T-cell (primary cell): ENCODE data around the gene GPS1. TPM values are rescaled to one million over a fixed set of nuclear protein-coding genes. Genes with fewer than 3 reads are reported as not detected.

ENCODE experiments used
- ATAC-seq, 4 experiments: fragments of 200-7000 bp in 3 of 4; fragments of 150-1000 bp in 1 of 4; cut with Tn5 transposase; replicated peaks in 1 of 4; 1 replicate in 3 of 4; 2 replicates in 1 of 4; pipeline ENCODE4 v1.10.0; 2021; ENCODE audit warnings: moderate library complexity in 3 of 4, mild to moderate bottlenecking in 2 of 4, moderate number of reproducible peaks in 1 of 4
- CTCF ChIA-PET, 2 donors: fragments of 300-600 bp; sonication (Branson Sonifier 250); formaldehyde crosslinking; loops; one replicate each; lab custom pipeline; 2022; ENCODE audit warnings: antibody characterized with exemption in 2 of 2; lab: Charles Lee
- POLR2A ChIA-PET, 2 donors: fragments of 300-600 bp; sonication (Branson Sonifier 250); formaldehyde crosslinking; loops; one replicate each; lab custom pipeline; 2022; ENCODE audit warnings: antibody characterized with exemption in 2 of 2; lab: Charles Lee
- DNase-seq, 35 experiments: peaks; one replicate each; pipeline versions ENCODE4 v3.0.0 to v3.0.0-alpha.2; 2013 to 2023
- H3K27ac ChIP-seq: one replicate; pipeline ENCODE4 v1.5.1; 2013; ENCODE audit warnings: low read length
- H3K27me3 ChIP-seq, 2 experiments: replicated peaks in 1 of 2; 1 replicate in 1 of 2; 2 replicates in 1 of 2; pipeline versions ENCODE4 v1.6.1 to v1.7.0; 2013; ENCODE audit warnings: low read length in 1 of 2, mixed read lengths in 1 of 2; ENCODE audit not compliant: control insufficient read depth in 2 of 2, insufficient read depth in 2 of 2; ENCODE audit errors: extremely low read depth in 1 of 2
- H3K36me3 ChIP-seq, 2 donors: 1 replicate in 1 of 2; 2 replicates in 1 of 2; pipeline versions ENCODE4 v1.6.1 to v1.7.0; 2013; ENCODE audit warnings: low read length in 1 of 2; ENCODE audit not compliant: control insufficient read depth in 2 of 2, insufficient read depth in 1 of 2; ENCODE audit errors: extremely low read depth in 1 of 2
- H3K4me1 ChIP-seq, 2 experiments: 1 replicate in 1 of 2; 2 replicates in 1 of 2; pipeline versions ENCODE4 v1.6.1 to v1.7.0; 2013; ENCODE audit warnings: low read length in 2 of 2, mixed read lengths in 1 of 2; ENCODE audit not compliant: insufficient read depth in 2 of 2, control insufficient read depth in 1 of 2; ENCODE audit errors: extremely low read depth in 1 of 2
- H3K4me3 ChIP-seq, 2 donors: 1 replicate in 1 of 2; 2 replicates in 1 of 2; pipeline versions ENCODE4 v1.5.1 to v1.7.0; 2013; ENCODE audit warnings: mild to moderate bottlenecking in 2 of 2, low read length in 1 of 2, moderate library complexity in 1 of 2; ENCODE audit not compliant: control insufficient read depth in 1 of 2; ENCODE audit errors: extremely low read depth in 1 of 2
- H3K9me3 ChIP-seq: 2 replicates; pipeline ENCODE4 v1.7.0; 2013
- H3K27ac Mint-ChIP-seq, 2 donors: one replicate each; pipeline ENCODE4 v1.8.0; 2020 to 2021; ENCODE audit warnings: mild to moderate bottlenecking in 2 of 2, mixed read lengths in 2 of 2
- H3K27me3 Mint-ChIP-seq, 2 donors: one replicate each; pipeline ENCODE4 v1.8.0; 2021 to 2022; ENCODE audit warnings: mixed read lengths in 2 of 2
- H3K36me3 Mint-ChIP-seq: one replicate; pipeline ENCODE4 v1.8.0; 2021; ENCODE audit warnings: mixed read lengths
- H3K4me1 Mint-ChIP-seq, 3 donors: one replicate each; pipeline ENCODE4 v1.8.0; 2020 to 2022; ENCODE audit warnings: mixed read lengths in 3 of 3, mild to moderate bottlenecking in 1 of 3
- H3K4me3 Mint-ChIP-seq, 3 donors: one replicate each; pipeline ENCODE4 v1.8.0; 2020 to 2022; ENCODE audit warnings: mild to moderate bottlenecking in 3 of 3, mixed read lengths in 3 of 3, moderate library complexity in 3 of 3
- H3K9me3 Mint-ChIP-seq, 3 donors: one replicate each; pipeline ENCODE4 v1.8.0; 2020 to 2022; ENCODE audit warnings: mixed read lengths in 3 of 3
- WGBS: methylation state at CpG from one replicate; pipeline ENCODE4 v1.1.5; 2013; ENCODE audit warnings: missing lambda C conversion rate; ENCODE audit not compliant: insufficient coverage; 5-methylcytosine and 5-hydroxymethylcytosine counted together
- total RNA-seq, 35 experiments: library from RNA in 6 of 35; stranded (reverse) in 6 of 35; fragments of 120-200 nt in 1 of 35; gene quantifications; one replicate each; pipeline versions ENCODE4 v1.2.1 to v1.2.4 and lab custom pipeline; 2013 to 2026

Gene GPS1
- total RNA-seq, 5 donors from 2014 or later (not counting 1 experiment from before 2014, with no cell fraction given), result 75.3 to 117 (median 98.0) TPM

- no peaks in the 10 kb centered on the region for H3K36me3 Mint-ChIP-seq
- no peaks in the 10 kb centered on the region for H3K27me3 ChIP-seq
- ChIA-PET POLR2A (no interaction called here), CTCF (no interaction called here)
- H3K36me3 ChIP-seq, result no peaks in the 10 kb centered on the region
- peaks cover 0 to 6% (median 0%) of the 10 kb centered on the region in 3 donors for H3K4me1 Mint-ChIP-seq
- no peak overlapping the region for H3K4me3 ChIP-seq
- H3K27ac Mint-ChIP-seq, result no peak overlapping the region
- DNase-seq (no peak), ATAC-seq (no peak)
- no peaks in the 10 kb centered on the region for H3K27me3 Mint-ChIP-seq
- H3K4me1 ChIP-seq, result no peaks in the 10 kb centered on the region
- no peak overlapping the region for H3K4me3 Mint-ChIP-seq
- no peaks in the 10 kb centered on the region for H3K9me3 ChIP-seq
- no peaks in the 10 kb centered on the region for H3K9me3 Mint-ChIP-seq
- WGBS, result 73% methylated on average over 2 of the region's 6 CpGs
- H3K27ac ChIP-seq, result no peak overlapping the region
Observed at GRCh38 chr17:82072827-82073226, 21.1 kb downstream of the GPS1 start.

DNA sequence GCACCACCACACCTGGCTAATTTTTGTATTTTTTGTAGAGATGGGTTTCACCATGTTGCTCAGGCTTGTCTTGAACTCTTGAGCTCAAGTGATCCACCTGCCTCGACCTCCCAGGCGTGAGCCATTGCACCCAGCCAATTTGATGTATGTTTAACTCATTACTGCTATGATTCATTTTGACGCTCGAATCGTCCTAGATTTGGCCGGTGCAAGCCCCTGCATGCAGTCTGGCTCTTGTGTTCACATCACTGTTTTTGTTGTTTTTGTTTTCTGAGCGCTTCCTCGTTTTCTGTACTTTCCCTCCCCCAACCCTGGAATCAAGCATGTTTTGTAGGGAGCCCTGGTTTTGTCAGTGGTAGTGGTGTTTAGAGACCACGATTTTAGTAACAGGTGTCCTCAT, 21.7 kb downstream of the GPS1 start:
- Mint-ChIP-seq H3K27me3 (no peaks in the 10 kb centered on the region), H3K9me3 (no peaks in the 10 kb centered on the region), H3K27ac (no peak overlapping the region), H3K4me3 (no peak overlapping the region), H3K36me3 (no peaks in the 10 kb centered on the region), H3K4me1 (peaks cover 0 to 6% (median 0%) of the 10 kb centered on the region in 3 donors)
- CTCF ChIA-PET, result interaction anchor here in 1 of 2 donors (0.7 kb wide), 1 partner anchor 76 kb away, joined by 3 read pairs; no protein-coding TSS in a partner anchor
- Histone ChIP-seq H3K4me3 (no peak overlapping the region), H3K27ac (no peak overlapping the region), H3K9me3 (no peaks in the 10 kb centered on the region), H3K36me3 (no peaks in the 10 kb centered on the region), H3K27me3 (no peaks in the 10 kb centered on the region), H3K4me1 (no peaks in the 10 kb centered on the region)
- 80% methylated on average over 1 of the region's 9 CpGs for WGBS
- no peak for DNase-seq
- no peak for ATAC-seq
- POLR2A ChIA-PET, result no interaction called here

DNA sequence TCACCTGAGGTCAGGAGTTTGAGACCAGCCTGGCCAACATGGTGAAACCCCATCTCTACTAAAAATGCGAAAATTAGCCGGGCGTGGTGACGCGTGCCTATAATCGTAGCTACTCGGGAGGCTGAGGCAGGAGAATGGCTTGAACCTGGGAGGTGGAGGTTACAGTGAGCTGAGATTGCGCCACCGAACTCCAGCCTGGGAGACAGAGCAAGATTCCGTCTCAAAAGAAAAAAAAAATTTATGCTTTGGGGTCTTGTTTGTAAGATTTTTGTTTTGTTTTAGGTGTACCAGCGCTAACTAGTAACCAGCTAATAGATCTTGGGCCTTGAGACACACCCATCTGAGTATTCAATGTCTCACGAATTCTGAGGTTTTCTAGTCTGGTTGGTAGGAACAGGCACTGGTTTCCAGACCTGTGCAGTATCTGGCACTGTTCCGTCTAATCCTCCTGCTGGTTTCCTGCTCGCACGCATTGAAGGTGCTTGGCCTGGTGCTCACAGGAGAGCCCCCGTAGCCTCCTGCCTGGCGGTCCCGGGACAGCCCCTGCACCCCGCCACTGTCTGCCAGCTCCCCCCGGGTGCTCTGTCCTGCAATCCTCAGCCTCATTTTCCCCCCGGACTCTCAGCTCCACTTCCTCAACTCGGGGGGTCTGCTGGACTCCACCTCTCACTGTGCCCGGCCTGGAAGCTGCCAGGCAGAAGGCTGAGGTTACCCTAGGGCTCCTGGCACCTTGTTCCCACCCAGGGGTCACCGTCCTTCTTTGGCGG, 24.5 kb downstream of the GPS1 start:
- no peak overlapping the region for H3K27ac Mint-ChIP-seq
- H3K9me3 Mint-ChIP-seq, result no peaks in the 10 kb centered on the region
- H3K36me3 Mint-ChIP-seq, result peaks cover 4% of the 10 kb centered on the region
- no peak for ATAC-seq
- H3K4me3 Mint-ChIP-seq, result no peak overlapping the region
- H3K9me3 ChIP-seq, result no peaks in the 10 kb centered on the region
- no peak for DNase-seq
- H3K36me3 ChIP-seq, result peaks cover 9 to 20% of the 10 kb centered on the region in 2 donors
- POLR2A ChIA-PET, result interaction anchor here (0.5 to 1.0 kb wide), 2 partner anchors 28 to 40 kb away, joined by 3 read pairs; no protein-coding TSS in a partner anchor
- H3K4me1 ChIP-seq, result no peaks in the 10 kb centered on the region
- no peak overlapping the region for H3K27ac ChIP-seq
- H3K27me3 ChIP-seq, result no peaks in the 10 kb centered on the region
- 91% methylated on average over 21 of the region's 25 CpGs for WGBS
- CTCF ChIA-PET, result no interaction called here
- no peaks in the 10 kb centered on the region for H3K27me3 Mint-ChIP-seq
- no peaks in the 10 kb centered on the region for H3K4me1 Mint-ChIP-seq
- H3K4me3 ChIP-seq, result no peak overlapping the region

DNA sequence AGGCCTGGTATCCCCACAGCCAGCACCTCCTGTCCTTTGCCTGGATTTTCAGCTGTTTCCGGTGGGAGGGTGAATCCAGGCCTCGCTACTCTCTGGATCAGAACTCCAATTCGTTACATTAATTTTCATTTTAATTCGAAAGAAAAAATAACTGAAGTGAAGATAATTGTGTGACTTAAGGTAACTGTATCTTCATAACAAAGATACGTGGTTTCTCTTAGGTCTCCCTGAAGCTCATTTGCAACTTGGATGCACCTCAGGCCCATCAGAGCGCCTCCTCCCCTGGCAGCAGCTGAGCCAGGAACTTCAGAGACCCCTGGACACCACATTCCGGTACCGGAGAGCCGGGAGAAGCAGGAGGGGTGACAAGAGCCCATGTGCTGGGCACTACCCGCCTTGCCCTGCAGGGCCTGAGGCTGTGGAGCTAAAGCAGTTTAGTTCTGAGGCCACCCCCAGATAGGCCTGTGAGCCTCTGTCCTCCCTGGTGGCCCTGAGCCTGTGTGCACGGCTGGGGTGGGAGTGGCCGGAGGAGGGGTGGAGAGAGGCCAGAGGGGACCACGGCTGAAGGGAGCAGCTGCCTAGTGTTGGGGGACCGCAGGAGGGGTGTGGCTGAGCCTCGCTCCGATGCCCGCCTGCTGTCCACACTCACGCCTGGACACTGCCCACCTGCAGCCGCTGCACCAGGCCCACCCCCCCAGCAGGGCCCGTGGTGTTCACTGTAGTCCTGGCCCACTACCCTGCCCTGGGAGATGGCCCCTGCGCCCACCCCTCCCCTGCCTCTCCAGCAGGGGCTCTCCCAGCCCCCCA, 25.3 kb downstream of the GPS1 start:
- Mint-ChIP-seq H3K27me3 (no peaks in the 10 kb centered on the region), H3K36me3 (peaks cover 4% of the 10 kb centered on the region), H3K9me3 (no peaks in the 10 kb centered on the region), H3K4me3 (no peak overlapping the region), H3K27ac (no peak overlapping the region), H3K4me1 (no peaks in the 10 kb centered on the region)
- 98% methylated on average over 13 of the region's 21 CpGs for WGBS
- Histone ChIP-seq H3K27me3 (no peaks in the 10 kb centered on the region), H3K4me1 (no peaks in the 10 kb centered on the region), H3K9me3 (no peaks in the 10 kb centered on the region), H3K36me3 (peaks cover 9 to 26% of the 10 kb centered on the region in 2 donors), H3K4me3 (no peak overlapping the region), H3K27ac (no peak overlapping the region)
- ATAC-seq, result peak in 1 of 4 experiments; percentile 3
- DNase-seq, result no peak
- POLR2A ChIA-PET, result interaction anchor here (0.5 to 1.0 kb wide), 2 partner anchors 28 to 41 kb away, joined by 3 read pairs; no protein-coding TSS in a partner anchor
- CTCF ChIA-PET, result no interaction called here

DNA sequence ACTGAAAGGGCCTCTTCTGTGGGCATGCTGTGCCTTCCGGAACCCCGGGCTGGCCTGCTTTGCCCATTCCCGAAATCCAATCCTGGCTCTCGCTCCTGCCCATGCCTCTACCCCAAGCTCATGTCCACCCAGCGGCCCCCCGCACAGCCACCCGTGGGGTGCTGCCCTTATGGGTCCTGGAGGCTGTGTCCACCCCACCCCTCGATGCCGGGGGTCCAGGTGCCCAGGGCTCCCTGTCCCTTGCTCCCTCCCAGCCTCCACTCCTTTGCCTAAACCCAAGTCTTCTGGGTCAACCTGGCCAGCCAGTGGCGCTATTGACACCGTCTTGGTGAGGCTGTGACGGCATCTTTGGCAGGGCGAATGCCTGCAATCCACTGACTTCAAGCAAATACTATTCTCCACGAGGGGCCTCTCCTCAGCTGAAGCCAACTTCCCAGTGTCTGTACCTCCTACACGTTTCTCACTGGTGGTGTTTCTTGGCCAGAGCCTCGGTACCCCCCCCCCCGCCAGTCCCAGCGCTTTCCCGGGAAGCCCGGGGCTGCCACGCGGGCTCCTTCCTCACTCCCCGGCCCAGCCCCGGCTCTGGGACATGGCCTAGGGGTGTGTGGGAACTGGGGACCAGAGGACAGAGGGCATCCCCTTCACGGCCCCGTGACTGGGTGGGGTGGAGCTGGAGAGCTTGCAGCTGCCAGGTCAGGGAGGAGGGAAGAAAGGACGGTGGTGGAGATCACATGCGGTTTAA, 26.1 kb downstream of the GPS1 start:
- no peak for ATAC-seq
- no peak overlapping the region for H3K27ac Mint-ChIP-seq

GRCh38 chr17:82078433-82078832, 26.7 kb downstream of the GPS1 start:
- Histone ChIP-seq H3K4me1 (no peaks in the 10 kb centered on the region), H3K36me3 (peaks cover 21 to 41% of the 10 kb centered on the region in 2 donors), H3K27ac (no peak overlapping the region), H3K4me3 (no peak overlapping the region), H3K9me3 (no peaks in the 10 kb centered on the region), H3K27me3 (no peaks in the 10 kb centered on the region)
- ChIA-PET POLR2A (interaction anchor here in 1 of 2 donors (0.6 kb wide), 1 partner anchor 17 kb away, joined by 3 read pairs; no protein-coding TSS in a partner anchor), CTCF (interaction anchor here in 1 of 2 donors (0.6 kb wide), 1 partner anchor 19 kb away, joined by 3 read pairs; no protein-coding TSS in a partner anchor)
- Mint-ChIP-seq H3K4me3 (no peak overlapping the region), H3K27ac (no peak overlapping the region), H3K9me3 (no peaks in the 10 kb centered on the region), H3K27me3 (no peaks in the 10 kb centered on the region), H3K36me3 (peaks cover 4% of the 10 kb centered on the region), H3K4me1 (no peaks in the 10 kb centered on the region)
- no peak for DNase-seq
- ATAC-seq, result no peak
- 81% methylated on average over 15 of the region's 18 CpGs for WGBS

More for the DNA sequence above, 26.1 kb downstream of the GPS1 start:
- no peak overlapping the region for H3K27ac ChIP-seq
- WGBS, result 87% methylated on average over 21 of the region's 28 CpGs
- no peak overlapping the region for H3K4me3 ChIP-seq
- Mint-ChIP-seq H3K4me1 (no peaks in the 10 kb centered on the region), H3K4me3 (no peak overlapping the region), H3K36me3 (peaks cover 4% of the 10 kb centered on the region), H3K9me3 (no peaks in the 10 kb centered on the region), H3K27me3 (no peaks in the 10 kb centered on the region)
- H3K9me3 ChIP-seq, result no peaks in the 10 kb centered on the region
- POLR2A ChIA-PET, result interaction anchor here in 1 of 2 donors (0.6 kb wide), 1 partner anchor 18 kb away, joined by 3 read pairs; no protein-coding TSS in a partner anchor
- H3K36me3 ChIP-seq, result peaks cover 15 to 34% of the 10 kb centered on the region in 2 donors
- H3K27me3 ChIP-seq, result no peaks in the 10 kb centered on the region
- no peak for DNase-seq
- CTCF ChIA-PET, result no interaction called here
- no peaks in the 10 kb centered on the region for H3K4me1 ChIP-seq
